HG02678 (cell line): Measurements from ENCODE around the gene MEF2A.

Source experiments
- ATAC-seq: cut with Tn5 transposase; IDR thresholded peaks from one replicate; pipeline ENCODE4 v1.9.1; 2021; ENCODE audit warnings: mild to moderate bottlenecking, moderate library complexity; ENCODE audit not compliant: unreplicated experiment

Gene MEF2A

GRCh38 chr15:99696096-99696495, 130.3 kb downstream of the MEF2A start:
- ATAC-seq = no peak

GRCh38 chr15:99702895-99703602, 137.3 kb downstream of the MEF2A start:
- ATAC-seq = no peak

GRCh38 chr15:99703603-99704443, 138.0 kb downstream of the MEF2A start:
- ATAC-seq = peak; percentile 39

- ATAC-seq = peak; percentile 71
These were observed 138.7 kb downstream of the MEF2A start for GRCh38 chr15:99704444-99704838.

- ATAC-seq = no peak
These were observed 140.9 kb downstream of the MEF2A start for GRCh38 chr15:99706557-99707303.

GRCh38 chr15:99707473-99708270, 141.9 kb downstream of the MEF2A start:
- no peak for ATAC-seq

- ATAC-seq = no peak
These were observed 142.8 kb downstream of the MEF2A start for GRCh38 chr15:99708563-99708962.

GRCh38 chr15:99709243-99709986, 143.6 kb downstream of the MEF2A start:
- no peak for ATAC-seq

- ATAC-seq = no peak
These were observed 145.8 kb downstream of the MEF2A start for GRCh38 chr15:99711625-99712024.

GRCh38 chr15:99712415-99712814, 146.6 kb downstream of the MEF2A start:
- ATAC-seq = no peak

- no peak for ATAC-seq
These were observed 150.8 kb downstream of the MEF2A start for GRCh38 chr15:99716540-99717095.

- ATAC-seq = peak; percentile 40
These were observed 151.6 kb downstream of the MEF2A start for GRCh38 chr15:99717161-99718009.

- no peak for ATAC-seq
These were observed 152.6 kb downstream of the MEF2A start for GRCh38 chr15:99718421-99718820.

GRCh38 chr15:99719096-99719541, 153.3 kb downstream of the MEF2A start:
- ATAC-seq = peak; percentile 75

GRCh38 chr15:99720533-99720932, 154.7 kb downstream of the MEF2A start:
- ATAC-seq = no peak

- no peak for ATAC-seq
These were observed 155.5 kb downstream of the MEF2A start for GRCh38 chr15:99721104-99721778.

- ATAC-seq = no peak
These were observed 156.1 kb downstream of the MEF2A start for GRCh38 chr15:99721896-99722295.

- ATAC-seq = no peak
These were observed 156.6 kb downstream of the MEF2A start for GRCh38 chr15:99722406-99722805.
